ENCODE results near the gene VPREB1.

DNA sequence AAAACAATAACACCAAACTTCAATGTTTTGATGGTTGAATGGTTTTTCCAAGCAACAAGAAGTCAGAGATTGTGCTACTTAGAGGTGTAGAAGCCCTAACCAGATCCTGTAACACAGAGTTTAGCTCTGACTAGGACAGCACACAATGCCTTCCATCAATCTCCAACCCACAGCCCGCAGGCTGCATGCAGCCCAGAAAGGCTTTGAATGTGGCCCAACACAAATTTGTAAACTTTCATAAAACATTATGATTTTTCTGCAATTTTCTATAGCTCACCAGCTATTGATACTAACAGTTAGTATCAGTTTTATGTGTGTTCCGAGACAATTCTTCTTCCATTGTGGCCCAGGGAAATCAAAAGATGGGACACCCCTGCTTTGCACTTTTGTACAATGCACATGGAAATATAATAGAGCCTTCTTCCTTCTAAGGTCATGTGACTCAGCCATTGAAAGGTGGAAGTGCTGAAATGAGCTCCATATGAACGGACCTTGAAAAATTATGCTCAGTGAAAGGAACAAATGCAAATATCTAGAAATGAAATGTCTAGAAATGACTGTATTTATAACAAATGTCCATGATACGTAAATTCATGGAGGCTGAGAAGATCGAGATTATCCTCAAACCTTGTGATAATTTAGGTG is 47.6 kb upstream of the VPREB1 start:
- no peak for TF ChIP-seq CTCF (IDR thresholded peaks at IDR 0.05)
- no peak for TF ChIP-seq POLR2A (IDR thresholded peaks at IDR 0.05)

All from transverse colon (tissue), 3 donors.